Neuron (in vitro differentiated cells): Measurements from ENCODE around the gene RBP5.

Source experiments
- H2AFZ ChIP-seq: one replicate; pipeline ENCODE4 v1.6.1; 2013; ENCODE audit warnings: low read depth, mild to moderate bottlenecking, inconsistent platforms, low read length, moderate library complexity
- H3K27me3 ChIP-seq: one replicate; pipeline ENCODE4 v1.6.1; 2013; ENCODE audit warnings: low read length; ENCODE audit not compliant: insufficient read depth
- H3K36me3 ChIP-seq: one replicate; pipeline ENCODE4 v1.6.1; 2013; ENCODE audit warnings: low read length; ENCODE audit not compliant: insufficient read depth
- H3K4me1 ChIP-seq: one replicate; pipeline ENCODE4 v1.6.1; 2013; ENCODE audit warnings: low read length; ENCODE audit not compliant: insufficient read depth
- H3K4me3 ChIP-seq: 2 replicates; pipeline ENCODE4 v1.5.1; 2013; ENCODE audit warnings: mild to moderate bottlenecking, low read length, moderate library complexity
- H3K9me3 ChIP-seq: one replicate; pipeline ENCODE4 v1.6.1; 2013; ENCODE audit warnings: low read length

RBP5 gene

GRCh38 chr12:7101047-7101693 lies 27.5 kb downstream of the RBP5 start:
- Histone ChIP-seq H3K4me1 (no peaks in the 10 kb centered on the region), H3K36me3 (peaks cover 20% of the 10 kb centered on the region), H3K27me3 (no peaks in the 10 kb centered on the region), H3K4me3 (no peak overlapping the region), H3K9me3 (peaks cover under 1% of the 10 kb centered on the region), H2AFZ (no peak overlapping the region)

- Histone ChIP-seq H3K4me1 (no peaks in the 10 kb centered on the region), H3K36me3 (peaks cover 20% of the 10 kb centered on the region), H2AFZ (no peak overlapping the region), H3K27me3 (no peaks in the 10 kb centered on the region), H3K9me3 (no peaks in the 10 kb centered on the region), H3K4me3 (no peak overlapping the region)
These were observed 28.4 kb downstream of the RBP5 start for GRCh38 chr12:7100239-7100638.

DNA sequence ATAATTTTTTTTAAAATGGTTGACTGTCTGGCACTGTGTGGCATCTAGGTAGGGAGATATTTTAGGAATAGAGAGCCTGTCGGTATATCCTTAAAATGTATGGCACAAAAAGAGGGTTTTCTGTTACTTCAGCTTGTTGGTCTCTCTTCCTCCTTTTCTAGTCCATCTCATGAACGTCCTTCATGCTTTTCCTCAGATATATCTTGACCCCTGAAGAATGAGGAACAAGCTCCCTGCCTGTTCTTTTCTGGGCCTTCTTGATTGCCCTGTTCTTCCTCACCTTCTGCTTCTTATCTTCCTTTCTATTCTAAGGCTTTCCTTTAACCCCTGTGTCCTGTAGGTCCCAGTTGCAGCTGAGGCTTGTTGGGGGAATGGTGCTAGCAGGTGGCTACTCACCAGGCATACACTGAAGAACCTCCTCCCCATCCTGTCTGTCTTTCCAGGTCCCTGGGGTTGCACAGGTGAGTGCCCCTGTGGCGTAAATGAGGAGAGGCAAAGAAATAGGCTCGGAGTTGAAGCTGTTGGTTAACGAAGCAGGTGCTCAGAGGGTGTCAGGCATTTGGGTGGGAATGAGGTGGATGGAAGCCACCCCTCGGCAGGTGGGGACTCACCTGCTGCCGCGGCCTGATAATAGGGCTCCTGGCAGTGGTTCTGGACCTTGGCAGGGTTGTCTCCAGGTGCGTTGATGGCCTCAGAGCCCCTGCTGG lies 29.2 kb downstream of the RBP5 start:
- Histone ChIP-seq H3K4me3 (no peak overlapping the region), H3K4me1 (no peaks in the 10 kb centered on the region), H3K36me3 (peaks cover 20% of the 10 kb centered on the region), H3K9me3 (no peaks in the 10 kb centered on the region), H2AFZ (no peak overlapping the region), H3K27me3 (no peaks in the 10 kb centered on the region)

- Histone ChIP-seq H3K9me3 (no peaks in the 10 kb centered on the region), H3K36me3 (peaks cover 16% of the 10 kb centered on the region), H3K4me3 (no peak overlapping the region), H3K27me3 (no peaks in the 10 kb centered on the region), H3K4me1 (no peaks in the 10 kb centered on the region), H2AFZ (no peak overlapping the region)
These were observed 31.7 kb downstream of the RBP5 start for GRCh38 chr12:7096979-7097378.

DNA sequence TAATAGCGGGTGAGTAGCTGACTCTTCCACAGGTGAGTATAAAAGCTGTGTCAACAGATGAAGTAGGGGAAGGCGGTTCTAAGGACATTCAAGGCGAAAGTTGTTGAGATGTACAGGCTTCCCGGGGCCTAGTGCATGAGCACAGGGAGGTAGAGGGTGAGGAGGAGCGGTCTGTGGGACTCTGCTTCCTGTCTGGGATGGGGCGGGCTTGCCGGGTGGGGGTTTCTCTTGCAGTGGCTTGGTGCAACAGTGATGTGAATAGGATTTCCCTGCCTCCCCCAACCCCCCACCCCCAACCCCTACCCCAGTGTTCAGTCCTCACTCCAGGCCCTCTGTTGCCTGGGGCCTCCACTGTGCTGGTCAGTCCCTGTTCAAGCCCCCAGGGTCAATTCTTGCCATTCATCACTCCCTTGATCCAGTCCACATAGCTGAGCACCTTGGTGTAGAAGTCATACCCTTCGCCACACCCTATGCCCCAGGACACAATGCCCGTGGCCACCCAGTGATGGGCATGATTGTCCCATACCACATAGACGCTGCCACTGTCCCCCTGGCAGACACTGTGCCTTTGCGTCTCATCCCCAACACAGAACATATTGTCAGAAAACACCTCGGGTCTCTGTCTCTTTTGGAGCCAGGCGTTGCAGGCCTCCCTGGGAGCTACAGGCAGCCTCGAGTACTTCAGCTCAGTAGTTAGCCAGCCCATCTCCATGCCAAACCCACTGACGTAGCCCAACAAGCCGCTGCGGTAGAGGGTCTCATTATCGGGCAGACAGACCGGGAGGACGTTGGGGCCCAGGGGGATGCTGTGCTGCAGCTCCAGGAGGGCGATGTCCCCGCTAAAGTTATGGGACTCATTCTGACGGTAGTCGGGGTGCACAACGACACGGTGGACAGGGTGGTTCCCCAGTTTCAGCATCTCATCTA lies 32.4 kb downstream of the RBP5 start:
- Histone ChIP-seq H3K9me3 (no peaks in the 10 kb centered on the region), H3K4me1 (no peaks in the 10 kb centered on the region), H2AFZ (no peak overlapping the region), H3K27me3 (no peaks in the 10 kb centered on the region), H3K4me3 (no peak overlapping the region), H3K36me3 (peaks cover 12% of the 10 kb centered on the region)

GRCh38 chr12:7093892-7094291 lies 34.8 kb downstream of the RBP5 start:
- H3K4me3 ChIP-seq: no peak overlapping the region
- peaks cover 9% of the 10 kb centered on the region for H3K4me1 ChIP-seq

GRCh38 chr12:7093486-7093885 lies 35.2 kb downstream of the RBP5 start:
- Histone ChIP-seq H3K4me1 (peaks cover 9% of the 10 kb centered on the region), H3K9me3 (no peaks in the 10 kb centered on the region), H3K27me3 (no peaks in the 10 kb centered on the region)

More at GRCh38 chr12:7093892-7094291, 34.8 kb downstream of the RBP5 start:
- Histone ChIP-seq H3K9me3 (no peaks in the 10 kb centered on the region), H3K27me3 (no peaks in the 10 kb centered on the region), H3K36me3 (peaks cover 4% of the 10 kb centered on the region), H2AFZ (no peak overlapping the region)

DNA sequence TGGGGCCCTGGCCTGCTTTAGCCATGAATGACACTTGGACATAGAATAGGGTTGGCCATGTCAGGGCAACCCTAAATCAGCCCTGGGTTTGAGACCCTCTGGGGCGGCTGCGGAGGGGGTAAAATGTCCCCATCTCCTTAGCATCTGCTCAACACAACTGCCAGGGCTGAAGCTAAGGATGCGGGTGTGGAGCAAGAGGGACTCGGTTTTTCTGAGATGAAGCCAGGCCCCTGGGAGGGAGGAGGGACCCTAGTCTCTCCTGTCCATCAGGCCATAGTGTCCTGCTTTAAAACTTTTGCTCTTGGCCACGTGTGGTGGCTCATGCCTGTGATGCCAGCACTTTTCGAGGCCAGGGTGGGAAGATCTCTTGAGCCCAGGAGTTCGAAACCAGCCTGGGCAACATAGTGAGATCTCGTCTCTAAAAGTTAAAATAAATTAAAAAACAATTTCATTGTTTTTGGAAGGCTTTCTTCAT lies 35.7 kb downstream of the RBP5 start:
- peaks cover 4% of the 10 kb centered on the region for H3K36me3 ChIP-seq
- no peaks in the 10 kb centered on the region for H3K9me3 ChIP-seq
- H3K27me3 ChIP-seq: no peaks in the 10 kb centered on the region
- H3K4me1 ChIP-seq: peaks cover 9% of the 10 kb centered on the region
- no peak overlapping the region for H3K4me3 ChIP-seq
- H2AFZ ChIP-seq: no peak overlapping the region

More at GRCh38 chr12:7093486-7093885, 35.2 kb downstream of the RBP5 start:
- Histone ChIP-seq H3K36me3 (peaks cover 4% of the 10 kb centered on the region), H3K4me3 (no peak overlapping the region), H2AFZ (no peak overlapping the region)

GRCh38 chr12:7092229-7092985 lies 36.3 kb downstream of the RBP5 start, which contains the start of gene C1R:
C1R (minus strand) TSS chr12:7092445; CDS start chr12:7092388, 57 bp downstream.
- H2AFZ ChIP-seq: no peak within 1 kb of the TSS
- H3K4me3 ChIP-seq: no peak within 1 kb of the TSS
- H3K9me3 ChIP-seq: no peaks in the 10 kb centered on the region
- peaks cover under 1% of the 10 kb centered on the region for H3K36me3 ChIP-seq
- H3K27me3 ChIP-seq: no peaks in the 10 kb centered on the region
- peaks cover 9% of the 10 kb centered on the region for H3K4me1 ChIP-seq

DNA sequence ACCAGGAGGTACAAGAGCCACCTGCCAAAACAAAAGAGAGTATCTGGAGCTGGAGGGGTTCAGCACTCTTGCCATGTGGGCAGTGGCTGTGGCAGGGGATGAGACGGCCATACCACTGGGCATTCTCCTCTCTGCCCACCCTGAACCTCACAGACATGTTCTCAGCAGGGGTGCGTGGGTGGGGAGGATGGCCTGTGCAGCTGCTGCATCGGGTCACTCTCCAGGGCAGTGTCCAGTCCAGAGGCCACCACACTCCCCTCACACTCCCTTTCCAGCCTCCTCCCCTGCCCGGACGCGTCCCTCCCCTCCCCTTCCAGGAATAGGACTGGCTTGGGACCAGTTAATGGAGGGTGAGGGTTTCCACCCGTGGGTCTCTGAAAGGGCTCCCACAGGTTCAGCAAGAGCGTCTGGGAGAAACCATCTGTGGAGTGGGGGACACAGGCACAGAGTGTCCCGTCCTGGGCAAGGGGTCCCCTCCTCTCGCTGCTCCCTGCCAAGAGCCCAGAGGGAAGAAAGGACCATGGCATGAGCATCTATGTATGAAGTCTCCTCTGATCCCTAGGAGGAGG lies 36.9 kb downstream of the RBP5 start:
- H3K4me1 ChIP-seq: peaks cover 9% of the 10 kb centered on the region
- H3K4me3 ChIP-seq: no peak overlapping the region

DNA sequence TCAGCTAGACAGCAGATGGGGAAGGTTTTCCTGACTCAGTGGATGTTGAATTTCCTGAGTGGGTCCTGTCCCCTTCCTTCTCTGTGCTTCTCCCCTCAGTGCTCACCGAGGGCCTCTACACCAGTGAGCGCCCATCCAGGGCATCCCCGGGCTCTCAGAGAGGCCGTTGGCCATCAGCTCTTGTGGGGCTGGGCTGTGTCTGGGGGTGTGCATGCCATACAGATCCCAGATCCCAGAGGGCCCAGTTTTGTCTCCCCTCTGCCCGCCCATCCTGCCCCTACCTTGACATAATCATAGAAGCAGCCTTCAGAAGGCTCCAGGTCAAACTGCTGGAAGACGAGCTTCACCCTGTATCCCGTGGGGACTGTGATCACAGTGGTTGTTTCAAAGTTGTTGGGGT lies 37.5 kb downstream of the RBP5 start:
- no peaks in the 10 kb centered on the region for H3K36me3 ChIP-seq
- H3K9me3 ChIP-seq: no peaks in the 10 kb centered on the region
- peaks cover 9% of the 10 kb centered on the region for H3K4me1 ChIP-seq
- no peak overlapping the region for H2AFZ ChIP-seq
- no peak overlapping the region for H3K4me3 ChIP-seq
- no peaks in the 10 kb centered on the region for H3K27me3 ChIP-seq

More for the DNA sequence above, 36.9 kb downstream of the RBP5 start:
- Histone ChIP-seq H2AFZ (no peak overlapping the region), H3K27me3 (no peaks in the 10 kb centered on the region), H3K36me3 (no peaks in the 10 kb centered on the region), H3K9me3 (no peaks in the 10 kb centered on the region)
